Activated CD4-positive, alpha-beta T cell treated with anti-CD3 and anti-CD28 coated beads, Interleukin-2, amount 10 ng/mL, durations not matched to agents 7 days and 5 days (primary cell): ENCODE measurements around the gene PLXNA3. TPM values are rescaled to one million over a fixed set of nuclear protein-coding genes. Genes with fewer than 3 reads are reported as not detected.

ENCODE experiments used
- CTCF ChIA-PET: fragments of 350-600 bp; sonication (Branson Sonifier 250); formaldehyde crosslinking; loops from one replicate; lab custom pipeline; 2021; ENCODE audit warnings: antibody characterized with exemption; lab: Charles Lee
- POLR2A ChIA-PET: fragments of 350-600 bp; sonication (Branson Sonifier 250); formaldehyde crosslinking; loops from one replicate; lab custom pipeline; 2021; ENCODE audit warnings: antibody characterized with exemption; lab: Charles Lee
- DNase-seq: peaks from one replicate; pipeline ENCODE4 v3.0.0-alpha.2; 2020
- H3K27ac Mint-ChIP-seq: one replicate; pipeline ENCODE4 v1.8.0; 2021; ENCODE audit warnings: mild to moderate bottlenecking, moderate library complexity, mixed read lengths
- H3K27me3 Mint-ChIP-seq: one replicate; pipeline ENCODE4 v1.8.0; 2021; ENCODE audit warnings: mixed read lengths
- H3K36me3 Mint-ChIP-seq: one replicate; pipeline ENCODE4 v1.8.0; 2021; ENCODE audit warnings: low read depth, mixed read lengths
- H3K4me1 Mint-ChIP-seq: one replicate; pipeline ENCODE4 v1.8.0; 2021; ENCODE audit warnings: mixed read lengths
- H3K4me3 Mint-ChIP-seq: one replicate; pipeline ENCODE4 v1.8.0; 2021; ENCODE audit warnings: mild to moderate bottlenecking, moderate library complexity, mixed read lengths
- H3K9me3 Mint-ChIP-seq: one replicate; pipeline ENCODE4 v1.8.0; 2021; ENCODE audit warnings: mixed read lengths
- microRNA-seq: library from miRNA; unstranded; fragments of <30 nt; microRNA quantifications from one replicate; pipeline ENCODE4 v1.2.0, GENCODE V29; 2021; ENCODE audit warnings: borderline microRNAs expressed, borderline replicate concordance
- total RNA-seq, 2 experiments: library from RNA; stranded (reverse); gene quantifications; one replicate each; pipeline ENCODE4 v1.2.3, GENCODE V29; 2021

The PLXNA3 gene
- total RNA-seq, 2 experiments from 2014 or later: 26.2 to 28.3 TPM

GRCh38 chrX:154519389-154519788, 61.3 kb downstream of the PLXNA3 start:
- Mint-ChIP-seq H3K27me3 (no peaks in the 10 kb centered on the region), H3K4me3 (no peak overlapping the region), H3K36me3 (no peaks in the 10 kb centered on the region), H3K4me1 (peaks cover 13% of the 10 kb centered on the region), H3K9me3 (no peaks in the 10 kb centered on the region), H3K27ac (no peak overlapping the region)
- POLR2A ChIA-PET: no interaction called here
- CTCF ChIA-PET: interaction anchor here (0.7 to 2.0 kb wide), 2 partner anchors 13 to 23 kb away, joined by 3 to 5 read pairs; no protein-coding TSS in a partner anchor
- no peak for DNase-seq

- ChIA-PET POLR2A (no interaction called here), CTCF (interaction anchor here (1.0 to 1.2 kb wide), 2 partner anchors 35 to 153 kb away, joined by 4 read pairs; partner anchors contain the start of gene SLC10A3)
- DNase-seq: no peak
- no peak overlapping the region for H3K4me3 Mint-ChIP-seq
- H3K4me1 Mint-ChIP-seq: peaks cover 24% of the 10 kb centered on the region
- no peaks in the 10 kb centered on the region for H3K27me3 Mint-ChIP-seq
- H3K9me3 Mint-ChIP-seq: no peaks in the 10 kb centered on the region
- H3K27ac Mint-ChIP-seq: peak overlapping the region; percentile 60
- peaks cover under 1% of the 10 kb centered on the region for H3K36me3 Mint-ChIP-seq
Observed at GRCh38 chrX:154525606-154526490, 67.8 kb downstream of the PLXNA3 start.

GRCh38 chrX:154526901-154527675, 69.0 kb downstream of the PLXNA3 start:
- peaks cover 24% of the 10 kb centered on the region for H3K4me1 Mint-ChIP-seq
- no peaks in the 10 kb centered on the region for H3K27me3 Mint-ChIP-seq
- H3K4me3 Mint-ChIP-seq: no peak overlapping the region
- peaks cover 3% of the 10 kb centered on the region for H3K36me3 Mint-ChIP-seq
- peak; percentile 67 for DNase-seq
- no peaks in the 10 kb centered on the region for H3K9me3 Mint-ChIP-seq
- H3K27ac Mint-ChIP-seq: peak overlapping the region; percentile 83
- ChIA-PET CTCF (interaction anchor here (0.6 to 1.6 kb wide), 9 partner anchors 9 to 153 kb away, joined by 3 to 10 read pairs (median 4); partner anchors contain the start of genes FAM3A and SLC10A3), POLR2A (no interaction called here)

Small RNA genes within 50 kb of the gene (microRNA-seq; reads per million reads assigned to microRNA genes)
- 0.63 reads per million for gene MIR6858

Other genes starting within 250 kb of the PLXNA3 start
- not detected for gene OPN1MW2, start 238.5 kb upstream of the PLXNA3 start, total RNA-seq
- not detected for gene OPN1MW3, start 200.7 kb upstream of the PLXNA3 start, total RNA-seq
- gene TEX28, start 163.2 kb upstream of the PLXNA3 start, total RNA-seq: not detected
- 1 to 10 TPM; 4.2 to 5.2 TPM for gene TKTL1, start 162.5 kb upstream of the PLXNA3 start, total RNA-seq
- 1,000 to 10,000 TPM; 1,440 to 1,524 TPM for gene FLNA, start 83.6 kb upstream of the PLXNA3 start, total RNA-seq
- gene EMD, start 79.0 kb upstream of the PLXNA3 start, total RNA-seq: 10 to 100 TPM; 52.1 to 59.9 TPM
- 1,000 to 10,000 TPM; 1,884 to 2,727 TPM for gene RPL10, start 59.9 kb upstream of the PLXNA3 start, total RNA-seq
- 10 to 100 TPM; 21.8 to 24.3 TPM for gene DNASE1L1, start 49.0 kb upstream of the PLXNA3 start, total RNA-seq
- gene TAFAZZIN, start 46.7 kb upstream of the PLXNA3 start, total RNA-seq: 100 to 1,000 TPM in 1 of 2 experiments, 10 to 100 TPM in 1; 86.6 to 104 TPM
- gene ATP6AP1, start 29.6 kb upstream of the PLXNA3 start, total RNA-seq: 10 to 100 TPM; 46.1 to 46.9 TPM
- gene GDI1, start 21.1 kb upstream of the PLXNA3 start, total RNA-seq: 100 to 1,000 TPM; 118 to 123 TPM
- 10 to 100 TPM; 54.3 to 66.9 TPM for gene FAM50A, start 14.1 kb upstream of the PLXNA3 start, total RNA-seq
- gene LAGE3, start 21.0 kb downstream of the PLXNA3 start, total RNA-seq: 10 to 100 TPM; 43.2 to 47.9 TPM
- gene UBL4A, start 28.3 kb downstream of the PLXNA3 start, total RNA-seq: 10 to 100 TPM; 46.4 to 47.3 TPM
- 10 to 100 TPM; 21.7 to 26.0 TPM for gene SLC10A3, start 32.3 kb downstream of the PLXNA3 start, total RNA-seq
- gene FAM3A, start 58.0 kb downstream of the PLXNA3 start, total RNA-seq: 10 to 100 TPM; 34.4 to 38.6 TPM
- gene G6PD, start 88.6 kb downstream of the PLXNA3 start, total RNA-seq: 10 to 100 TPM; 64.7 to 69.4 TPM
- gene IKBKG, start 89.3 kb downstream of the PLXNA3 start, total RNA-seq: 10 to 100 TPM; 41.5 to 46.0 TPM
- gene CTAG1A, start 126.9 kb downstream of the PLXNA3 start, total RNA-seq: not detected
- gene CTAG1B, start 161.0 kb downstream of the PLXNA3 start, total RNA-seq: not detected
- not detected for gene CTAG2, start 195.3 kb downstream of the PLXNA3 start, total RNA-seq